Gastrocnemius medialis (tissue), 4 donors: Measurements from ENCODE around the gene BCL2.

ENCODE experiments used
- POLR2A ChIP-seq, 2 donors: fragments of 450-650 bp; IDR thresholded peaks; one replicate each; pipeline ENCODE4 v1.6.1; 2017; ENCODE audit warnings: antibody characterized with exemption in 2 of 2, mild to moderate bottlenecking in 2 of 2, moderate library complexity in 2 of 2
- TF ChIP-seq, protein P1 (sequence below), 5 experiments: fragments of 450-650 bp in 3 of 5; fragments of 200-600 bp in 2 of 5; sonication (generic) in 2 of 5; IDR thresholded peaks in 4 of 5; conservative IDR thresholded peaks in 1 of 5; 1 replicate in 4 of 5; 2 replicates in 1 of 5; pipeline ENCODE4 v1.5.1; 2016 to 2019; ENCODE audit warnings: antibody characterized with exemption in 5 of 5, mild to moderate bottlenecking in 3 of 5, moderate library complexity in 3 of 5

DNA sequence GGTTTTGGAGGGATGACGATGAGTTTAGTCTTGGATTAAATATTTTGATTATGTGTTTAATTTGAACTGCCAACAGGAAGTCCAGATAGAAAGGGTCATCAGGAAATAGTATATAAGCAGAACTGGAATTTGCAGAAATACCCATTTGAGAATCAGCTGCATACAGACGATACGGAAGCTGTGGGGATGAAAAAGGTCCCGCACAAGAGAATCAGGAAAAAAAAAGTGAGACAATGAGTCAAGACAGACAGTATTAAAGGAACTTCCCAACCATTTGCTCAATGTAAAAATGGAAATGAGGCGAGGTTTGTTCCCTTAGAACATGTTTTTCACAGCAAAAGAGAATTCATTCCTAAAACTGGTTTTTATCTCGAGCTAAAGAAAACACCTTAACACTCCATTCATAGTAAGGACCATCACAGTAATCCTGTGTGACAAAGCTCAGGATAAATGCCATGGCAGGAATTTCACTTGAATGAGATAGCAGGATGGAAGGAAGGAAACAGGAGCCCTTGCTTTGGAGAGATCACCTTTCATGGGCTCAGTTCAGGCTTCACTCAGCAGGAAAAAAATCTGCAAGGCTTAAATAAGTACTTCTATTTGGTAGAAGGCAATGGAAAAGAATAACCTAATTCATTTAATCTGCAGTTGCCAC is 29.3 kb downstream of the BCL2 start:
- TF ChIP-seq, protein P1, sequence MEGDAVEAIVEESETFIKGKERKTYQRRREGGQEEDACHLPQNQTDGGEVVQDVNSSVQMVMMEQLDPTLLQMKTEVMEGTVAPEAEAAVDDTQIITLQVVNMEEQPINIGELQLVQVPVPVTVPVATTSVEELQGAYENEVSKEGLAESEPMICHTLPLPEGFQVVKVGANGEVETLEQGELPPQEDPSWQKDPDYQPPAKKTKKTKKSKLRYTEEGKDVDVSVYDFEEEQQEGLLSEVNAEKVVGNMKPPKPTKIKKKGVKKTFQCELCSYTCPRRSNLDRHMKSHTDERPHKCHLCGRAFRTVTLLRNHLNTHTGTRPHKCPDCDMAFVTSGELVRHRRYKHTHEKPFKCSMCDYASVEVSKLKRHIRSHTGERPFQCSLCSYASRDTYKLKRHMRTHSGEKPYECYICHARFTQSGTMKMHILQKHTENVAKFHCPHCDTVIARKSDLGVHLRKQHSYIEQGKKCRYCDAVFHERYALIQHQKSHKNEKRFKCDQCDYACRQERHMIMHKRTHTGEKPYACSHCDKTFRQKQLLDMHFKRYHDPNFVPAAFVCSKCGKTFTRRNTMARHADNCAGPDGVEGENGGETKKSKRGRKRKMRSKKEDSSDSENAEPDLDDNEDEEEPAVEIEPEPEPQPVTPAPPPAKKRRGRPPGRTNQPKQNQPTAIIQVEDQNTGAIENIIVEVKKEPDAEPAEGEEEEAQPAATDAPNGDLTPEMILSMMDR (IDR thresholded peaks at IDR 0.05 in 4 of 5, conservative IDR thresholded peaks at IDR 0.05 in 1 of 5), result no peak
- TF ChIP-seq POLR2A (IDR thresholded peaks at IDR 0.05), result no peak
